Neuronal stem cell (in vitro differentiated cells): Measurements from ENCODE around the gene STARD5.

ENCODE experiments used
- DNase-seq: peaks from one replicate; pipeline ENCODE4 v3.0.0-alpha.2; 2013; ENCODE audit warnings: low spot score
- H2AFZ ChIP-seq: one replicate; pipeline ENCODE4 v1.6.1; 2013; ENCODE audit warnings: mild to moderate bottlenecking, low read length, inconsistent platforms
- H2AK5ac ChIP-seq: 2 replicates; pipeline ENCODE4 v1.6.1; 2013; ENCODE audit warnings: low read depth, mild to moderate bottlenecking, inconsistent platforms, low read length, moderate library complexity, mixed read lengths
- H2BK120ac ChIP-seq: 2 replicates; pipeline ENCODE4 v1.6.1; 2013; ENCODE audit warnings: low read depth, mild to moderate bottlenecking, inconsistent platforms, low read length, moderate library complexity, mixed read lengths
- H2BK12ac ChIP-seq: one replicate; pipeline ENCODE4 v1.6.1; 2013; ENCODE audit warnings: low read length, inconsistent platforms
- H2BK15ac ChIP-seq: 2 replicates; pipeline ENCODE4 v1.6.1; 2013; ENCODE audit warnings: mild to moderate bottlenecking, low read length, inconsistent platforms, mixed read lengths
- H2BK5ac ChIP-seq: one replicate; pipeline ENCODE4 v1.6.1; 2013; ENCODE audit warnings: inconsistent platforms, mild to moderate bottlenecking, low read length, moderate library complexity
- H3K14ac ChIP-seq: one replicate; pipeline ENCODE4 v1.6.1; 2013; ENCODE audit warnings: low read length, inconsistent platforms
- H3K18ac ChIP-seq: 2 replicates; pipeline ENCODE4 v1.6.1; 2013; ENCODE audit warnings: low read length, inconsistent platforms
- H3K23ac ChIP-seq: 2 replicates; pipeline ENCODE4 v1.6.1; 2013; ENCODE audit warnings: low read depth, mild to moderate bottlenecking, mixed read lengths, low read length, inconsistent platforms; ENCODE audit not compliant: poor library complexity
- H3K27ac ChIP-seq: replicated peaks from 3 replicates; pipeline ENCODE4 v1.5.1; 2013; ENCODE audit warnings: low read length, inconsistent platforms
- H3K27me3 ChIP-seq, 3 experiments: 2 replicates each; pipeline ENCODE4 v1.6.1; 2013; ENCODE audit warnings: low read length in 3 of 3, mild to moderate bottlenecking in 2 of 3, inconsistent platforms in 1 of 3, low read depth in 1 of 3, mixed read lengths in 1 of 3, moderate library complexity in 1 of 3; ENCODE audit not compliant: control insufficient read depth in 3 of 3, insufficient read depth in 3 of 3
- H3K36me3 ChIP-seq, 2 donors: replicated peaks in 1 of 2; 2 replicates each; pipeline ENCODE4 v1.6.1; 2013; ENCODE audit warnings: low read length in 2 of 2; ENCODE audit not compliant: control insufficient read depth in 2 of 2, insufficient read depth in 2 of 2
- H3K4ac ChIP-seq: 2 replicates; pipeline ENCODE4 v1.6.1; 2013; ENCODE audit warnings: inconsistent platforms, mild to moderate bottlenecking, low read length, moderate library complexity
- H3K4me1 ChIP-seq, 2 donors: 1 replicate in 1 of 2; 2 replicates in 1 of 2; pipeline ENCODE4 v1.6.1; 2013; ENCODE audit warnings: low read length in 2 of 2, low read depth in 1 of 2; ENCODE audit not compliant: control insufficient read depth in 2 of 2, insufficient read depth in 1 of 2
- H3K4me2 ChIP-seq: one replicate; pipeline ENCODE4 v1.6.1; 2013; ENCODE audit warnings: mild to moderate bottlenecking, low read length, inconsistent platforms; ENCODE audit not compliant: insufficient read depth, poor library complexity, severe bottlenecking
- H3K4me3 ChIP-seq, 2 donors: 2 replicates each; pipeline ENCODE4 v1.5.1; 2013; ENCODE audit warnings: low read length in 2 of 2, mild to moderate bottlenecking in 2 of 2, inconsistent platforms in 1 of 2, moderate library complexity in 1 of 2
- H3K79me1 ChIP-seq: one replicate; pipeline ENCODE4 v1.6.1; 2013; ENCODE audit warnings: low read depth, mild to moderate bottlenecking, inconsistent platforms, low read length, moderate library complexity
- H3K9ac ChIP-seq: one replicate; pipeline ENCODE4 v1.6.1; 2013; ENCODE audit warnings: mild to moderate bottlenecking, low read depth, low read length, inconsistent platforms; ENCODE audit not compliant: poor library complexity
- H3K9me3 ChIP-seq, 2 donors: replicated peaks in 1 of 2; 2 replicates each; pipeline versions ENCODE3 to v1.6.1; 2013; ENCODE audit warnings: low read length in 2 of 2, mild to moderate bottlenecking in 2 of 2, inconsistent platforms in 1 of 2, low read depth in 1 of 2, mixed read lengths in 1 of 2, moderate library complexity in 1 of 2; ENCODE audit not compliant: control insufficient read depth in 2 of 2, insufficient read depth in 1 of 2
- H4K8ac ChIP-seq: one replicate; pipeline ENCODE4 v1.6.1; 2013; ENCODE audit warnings: low read depth, mild to moderate bottlenecking, inconsistent platforms, low read length, moderate library complexity
- H4K91ac ChIP-seq: one replicate; pipeline ENCODE4 v1.6.1; 2013; ENCODE audit warnings: low read length, low read depth, mild to moderate bottlenecking, inconsistent platforms; ENCODE audit not compliant: poor library complexity
- WGBS, 2 donors: extraction: QIAGEN DNeasy Blood & Tissue Kit; methylation state at CpG; one replicate each; pipeline ENCODE4 v1.1.7; 2013; ENCODE audit warnings: missing lambda C conversion rate in 2 of 2, mixed read lengths in 1 of 2; ENCODE audit not compliant: insufficient read length in 2 of 2, insufficient replicate concordance in 1 of 2; ENCODE audit errors: extremely low coverage in 2 of 2; 5-methylcytosine and 5-hydroxymethylcytosine counted together

Gene STARD5

GRCh38 chr15:81322676-81323253 is 1.2 kb downstream of the STARD5 start:
- no peak overlapping the region for H3K4me3 ChIP-seq
- no peak overlapping the region for H3K9ac ChIP-seq
- no peak overlapping the region for H3K14ac ChIP-seq
- WGBS, 2 donors = no CpG with 5 or more reads among the region's 6 CpGs
- H2AFZ ChIP-seq = no peak overlapping the region
- no peak overlapping the region for H2BK12ac ChIP-seq
- no peak overlapping the region for H3K4me2 ChIP-seq
- DNase-seq = no peak
- H3K79me1 ChIP-seq = no peaks in the 10 kb centered on the region
- H2BK15ac ChIP-seq = no peak overlapping the region
- no peak overlapping the region for H3K4ac ChIP-seq
- H2AK5ac ChIP-seq = no peak overlapping the region
- peaks cover 0 to 6% of the 10 kb centered on the region in 2 donors for H3K36me3 ChIP-seq
- H3K4me1 ChIP-seq = peaks cover 0 to 6% of the 10 kb centered on the region in 2 donors
- no peak overlapping the region for H4K8ac ChIP-seq
- H3K18ac ChIP-seq = no peak overlapping the region
- peaks cover 0 to 24% (median 0%) of the 10 kb centered on the region in 3 experiments for H3K27me3 ChIP-seq
- H4K91ac ChIP-seq = no peak overlapping the region
- no peak overlapping the region for H2BK120ac ChIP-seq
- no peak overlapping the region for H3K23ac ChIP-seq
- H3K9me3 ChIP-seq = no peaks in the 10 kb centered on the region
- H3K27ac ChIP-seq = no peak overlapping the region
- no peak overlapping the region for H2BK5ac ChIP-seq

DNA sequence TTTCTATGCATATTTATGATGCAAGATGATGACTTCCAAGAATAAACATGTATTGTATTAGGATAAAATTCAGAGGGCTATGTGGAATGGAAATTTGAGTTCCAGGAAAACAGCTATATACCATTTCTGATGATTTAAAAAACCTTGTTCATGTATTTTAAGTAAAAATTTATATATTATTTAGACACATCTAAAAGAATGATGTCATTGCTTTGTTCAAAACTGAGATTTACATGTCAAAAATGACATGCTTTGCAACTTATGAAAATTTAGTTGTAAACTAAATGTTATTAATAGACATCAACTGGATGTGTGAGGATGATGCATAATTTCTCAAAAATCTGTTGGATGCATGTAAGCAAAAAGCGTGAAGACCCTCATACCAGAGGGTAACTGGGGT is 2.3 kb downstream of the STARD5 start:
- Histone ChIP-seq H3K18ac (no peak overlapping the region), H2AK5ac (no peak overlapping the region), H3K9me3 (no peaks in the 10 kb centered on the region), H3K9ac (no peak overlapping the region), H2BK120ac (no peak overlapping the region), H4K8ac (no peak overlapping the region), H2BK12ac (no peak overlapping the region), H3K23ac (no peak overlapping the region), H3K27me3 (peaks cover 0 to 24% (median 0%) of the 10 kb centered on the region in 3 experiments), H2BK5ac (no peak overlapping the region), H3K27ac (no peak overlapping the region), H3K36me3 (peaks cover 0 to 6% of the 10 kb centered on the region in 2 donors), H3K4ac (no peak overlapping the region), H2AFZ (no peak overlapping the region), H3K14ac (no peak overlapping the region), H3K4me3 (no peak overlapping the region), H4K91ac (no peak overlapping the region), H3K4me1 (peaks cover 0 to 6% of the 10 kb centered on the region in 2 donors), H3K79me1 (no peaks in the 10 kb centered on the region), H3K4me2 (no peak overlapping the region), H2BK15ac (no peak overlapping the region)
- no CpG with 5 or more reads among the region's 1 CpG for WGBS, 2 donors
- DNase-seq = no peak

- peaks cover 0 to 4% (median 0%) of the 10 kb centered on the region in 3 experiments for H3K27me3 ChIP-seq
- H3K18ac ChIP-seq = no peak overlapping the region
- no peaks in the 10 kb centered on the region for H3K9me3 ChIP-seq
- no peak overlapping the region for H2BK15ac ChIP-seq
- peaks cover 0 to 4% of the 10 kb centered on the region in 2 donors for H3K4me1 ChIP-seq
- no peak overlapping the region for H2AK5ac ChIP-seq
- H3K27ac ChIP-seq = no peak overlapping the region
- no CpG with 5 or more reads among the region's 6 CpGs for WGBS, 2 donors
- no peak for DNase-seq
- H2BK12ac ChIP-seq = no peak overlapping the region
- no peak overlapping the region for H2BK120ac ChIP-seq
- H2BK5ac ChIP-seq = no peak overlapping the region
- no peak overlapping the region for H4K8ac ChIP-seq
- H3K9ac ChIP-seq = no peak overlapping the region
- no peak overlapping the region for H4K91ac ChIP-seq
- H3K4me2 ChIP-seq = no peak overlapping the region
- H3K4ac ChIP-seq = no peak overlapping the region
- no peak overlapping the region for H3K14ac ChIP-seq
- H3K79me1 ChIP-seq = no peaks in the 10 kb centered on the region
- no peak overlapping the region for H3K23ac ChIP-seq
- H2AFZ ChIP-seq = no peak overlapping the region
- H3K36me3 ChIP-seq = peaks cover 0 to 8% of the 10 kb centered on the region in 2 donors
- no peak overlapping the region for H3K4me3 ChIP-seq
Observed at GRCh38 chr15:81317642-81318017, 6.3 kb downstream of the STARD5 start.

GRCh38 chr15:81316267-81316666 is 7.7 kb downstream of the STARD5 start:
- Histone ChIP-seq H3K14ac (no peak overlapping the region), H3K79me1 (no peaks in the 10 kb centered on the region), H2BK15ac (no peak overlapping the region), H3K4me1 (no peaks in the 10 kb centered on the region), H2BK12ac (no peak overlapping the region), H4K91ac (no peak overlapping the region), H3K27me3 (no peaks in the 10 kb centered on the region), H3K4me2 (no peak overlapping the region), H3K9ac (no peak overlapping the region), H4K8ac (no peak overlapping the region), H2BK120ac (no peak overlapping the region), H3K27ac (no peak overlapping the region), H3K9me3 (no peaks in the 10 kb centered on the region), H3K23ac (no peak overlapping the region), H3K36me3 (peaks cover 0 to 8% of the 10 kb centered on the region in 2 donors), H2AFZ (no peak overlapping the region), H3K4me3 (no peak overlapping the region), H3K18ac (no peak overlapping the region), H3K4ac (no peak overlapping the region), H2AK5ac (no peak overlapping the region), H2BK5ac (no peak overlapping the region)
- DNase-seq = no peak
- WGBS, 2 donors = no CpG with 5 or more reads among the region's 3 CpGs
